ENCODE results near the gene CHAC1.

CHAC1 gene

GRCh38 chr15:40982855-40983254, 29.6 kb downstream of the CHAC1 start:
- H3K27me3 ChIP-seq (replicated peaks; ENCODE audit: control insufficient read depth, insufficient read depth, low read length): no peaks in the 10 kb centered on the region
- no peaks in the 10 kb centered on the region for H3K9me3 ChIP-seq (ENCODE audit: control insufficient read depth, low read length)
- DNase-seq (ENCODE audit: low read depth): peak; percentile 68
- H3K4me3 ChIP-seq (ENCODE audit: low read length): no peak overlapping the region
- H3K4me1 ChIP-seq (ENCODE audit: control insufficient read depth, insufficient read depth, low read length): peaks cover 16% of the 10 kb centered on the region
- peaks cover 97% of the 10 kb centered on the region for H3K36me3 ChIP-seq (ENCODE audit: control insufficient read depth, insufficient read depth, low read length, severe bottlenecking)
- H3K9ac ChIP-seq (ENCODE audit: low read length): no peak overlapping the region

- Histone ChIP-seq H3K9me3 (ENCODE audit: control insufficient read depth, low read length) (no peaks in the 10 kb centered on the region), H3K4me1 (ENCODE audit: control insufficient read depth, insufficient read depth, low read length) (peaks cover 16% of the 10 kb centered on the region), H3K4me3 (ENCODE audit: low read length) (no peak overlapping the region), H3K36me3 (ENCODE audit: control insufficient read depth, insufficient read depth, low read length, severe bottlenecking) (peaks cover 88% of the 10 kb centered on the region), H3K27me3 (replicated peaks; ENCODE audit: control insufficient read depth, insufficient read depth, low read length) (no peaks in the 10 kb centered on the region), H3K9ac (ENCODE audit: low read length) (no peak overlapping the region)
- DNase-seq (ENCODE audit: low read depth): no peak
These were observed 31.1 kb downstream of the CHAC1 start for GRCh38 chr15:40984406-40984805.

GRCh38 chr15:40984964-40985363, 31.7 kb downstream of the CHAC1 start:
- peak; percentile 75 for DNase-seq (ENCODE audit: low read depth)
- no peak overlapping the region for H3K4me3 ChIP-seq (ENCODE audit: low read length)
- no peak overlapping the region for H3K9ac ChIP-seq (ENCODE audit: low read length)

GRCh38 chr15:40985541-40986330, 32.5 kb downstream of the CHAC1 start:
- Histone ChIP-seq H3K4me1 (ENCODE audit: control insufficient read depth, insufficient read depth, low read length) (peaks cover 16% of the 10 kb centered on the region), H3K4me3 (ENCODE audit: low read length) (no peak overlapping the region), H3K9ac (ENCODE audit: low read length) (no peak overlapping the region), H3K36me3 (ENCODE audit: control insufficient read depth, insufficient read depth, low read length, severe bottlenecking) (peaks cover 86% of the 10 kb centered on the region), H3K9me3 (ENCODE audit: control insufficient read depth, low read length) (no peaks in the 10 kb centered on the region), H3K27me3 (replicated peaks; ENCODE audit: control insufficient read depth, insufficient read depth, low read length) (no peaks in the 10 kb centered on the region)
- DNase-seq (ENCODE audit: low read depth): peak; percentile 52

More at GRCh38 chr15:40984964-40985363, 31.7 kb downstream of the CHAC1 start:
- peaks cover 16% of the 10 kb centered on the region for H3K4me1 ChIP-seq (ENCODE audit: control insufficient read depth, insufficient read depth, low read length)
- H3K36me3 ChIP-seq (ENCODE audit: control insufficient read depth, insufficient read depth, low read length, severe bottlenecking): peaks cover 86% of the 10 kb centered on the region
- no peaks in the 10 kb centered on the region for H3K9me3 ChIP-seq (ENCODE audit: control insufficient read depth, low read length)
- no peaks in the 10 kb centered on the region for H3K27me3 ChIP-seq (replicated peaks; ENCODE audit: control insufficient read depth, insufficient read depth, low read length)

- H3K4me3 ChIP-seq (ENCODE audit: low read length): no peak overlapping the region
- H3K27me3 ChIP-seq (replicated peaks; ENCODE audit: control insufficient read depth, insufficient read depth, low read length): no peaks in the 10 kb centered on the region
- DNase-seq (ENCODE audit: low read depth): no peak
- peaks cover 83% of the 10 kb centered on the region for H3K36me3 ChIP-seq (ENCODE audit: control insufficient read depth, insufficient read depth, low read length, severe bottlenecking)
- H3K9ac ChIP-seq (ENCODE audit: low read length): no peak overlapping the region
- peaks cover 16% of the 10 kb centered on the region for H3K4me1 ChIP-seq (ENCODE audit: control insufficient read depth, insufficient read depth, low read length)
- H3K9me3 ChIP-seq (ENCODE audit: control insufficient read depth, low read length): no peaks in the 10 kb centered on the region
These were observed 33.5 kb downstream of the CHAC1 start for GRCh38 chr15:40986820-40987219.

- H3K9ac ChIP-seq (ENCODE audit: low read length): no peak overlapping the region
- no peaks in the 10 kb centered on the region for H3K9me3 ChIP-seq (ENCODE audit: control insufficient read depth, low read length)
- DNase-seq (ENCODE audit: low read depth): no peak
- H3K36me3 ChIP-seq (ENCODE audit: control insufficient read depth, insufficient read depth, low read length, severe bottlenecking): peaks cover 70% of the 10 kb centered on the region
- no peak overlapping the region for H3K4me3 ChIP-seq (ENCODE audit: low read length)
- H3K4me1 ChIP-seq (ENCODE audit: control insufficient read depth, insufficient read depth, low read length): peaks cover 24% of the 10 kb centered on the region
- no peaks in the 10 kb centered on the region for H3K27me3 ChIP-seq (replicated peaks; ENCODE audit: control insufficient read depth, insufficient read depth, low read length)
These were observed 34.9 kb downstream of the CHAC1 start for GRCh38 chr15:40988156-40988555.

GRCh38 chr15:40990080-40990479, 36.8 kb downstream of the CHAC1 start:
- Histone ChIP-seq H3K9me3 (ENCODE audit: control insufficient read depth, low read length) (no peaks in the 10 kb centered on the region), H3K4me1 (ENCODE audit: control insufficient read depth, insufficient read depth, low read length) (peaks cover 20% of the 10 kb centered on the region), H3K4me3 (ENCODE audit: low read length) (no peak overlapping the region), H3K27me3 (replicated peaks; ENCODE audit: control insufficient read depth, insufficient read depth, low read length) (no peaks in the 10 kb centered on the region), H3K9ac (ENCODE audit: low read length) (no peak overlapping the region), H3K36me3 (ENCODE audit: control insufficient read depth, insufficient read depth, low read length, severe bottlenecking) (peaks cover 62% of the 10 kb centered on the region)
- DNase-seq (ENCODE audit: low read depth): no peak

GRCh38 chr15:40990789-40991188, 37.5 kb downstream of the CHAC1 start:
- Histone ChIP-seq H3K9me3 (ENCODE audit: control insufficient read depth, low read length) (no peaks in the 10 kb centered on the region), H3K36me3 (ENCODE audit: control insufficient read depth, insufficient read depth, low read length, severe bottlenecking) (peaks cover 62% of the 10 kb centered on the region), H3K4me3 (ENCODE audit: low read length) (no peak overlapping the region), H3K4me1 (ENCODE audit: control insufficient read depth, insufficient read depth, low read length) (peaks cover 16% of the 10 kb centered on the region), H3K27me3 (replicated peaks; ENCODE audit: control insufficient read depth, insufficient read depth, low read length) (no peaks in the 10 kb centered on the region), H3K9ac (ENCODE audit: low read length) (no peak overlapping the region)
- no peak for DNase-seq (ENCODE audit: low read depth)

GRCh38 chr15:40991355-40991754, 38.1 kb downstream of the CHAC1 start:
- Histone ChIP-seq H3K36me3 (ENCODE audit: control insufficient read depth, insufficient read depth, low read length, severe bottlenecking) (peaks cover 65% of the 10 kb centered on the region), H3K9me3 (ENCODE audit: control insufficient read depth, low read length) (no peaks in the 10 kb centered on the region), H3K9ac (ENCODE audit: low read length) (no peak overlapping the region), H3K4me3 (ENCODE audit: low read length) (no peak overlapping the region), H3K4me1 (ENCODE audit: control insufficient read depth, insufficient read depth, low read length) (peaks cover 13% of the 10 kb centered on the region), H3K27me3 (replicated peaks; ENCODE audit: control insufficient read depth, insufficient read depth, low read length) (no peaks in the 10 kb centered on the region)
- no peak for DNase-seq (ENCODE audit: low read depth)

- peaks cover 65% of the 10 kb centered on the region for H3K36me3 ChIP-seq (ENCODE audit: control insufficient read depth, insufficient read depth, low read length, severe bottlenecking)
- H3K9me3 ChIP-seq (ENCODE audit: control insufficient read depth, low read length): no peaks in the 10 kb centered on the region
- H3K4me1 ChIP-seq (ENCODE audit: control insufficient read depth, insufficient read depth, low read length): peaks cover 13% of the 10 kb centered on the region
- no peaks in the 10 kb centered on the region for H3K27me3 ChIP-seq (replicated peaks; ENCODE audit: control insufficient read depth, insufficient read depth, low read length)
- DNase-seq (ENCODE audit: low read depth): peak; percentile 40
- H3K9ac ChIP-seq (ENCODE audit: low read length): no peak overlapping the region
- H3K4me3 ChIP-seq (ENCODE audit: low read length): no peak overlapping the region
These were observed 39.0 kb downstream of the CHAC1 start for GRCh38 chr15:40992241-40992741.

GRCh38 chr15:40992825-40993224, 39.6 kb downstream of the CHAC1 start:
- H3K4me3 ChIP-seq (ENCODE audit: low read length): no peak overlapping the region
- H3K9me3 ChIP-seq (ENCODE audit: control insufficient read depth, low read length): no peaks in the 10 kb centered on the region
- H3K36me3 ChIP-seq (ENCODE audit: control insufficient read depth, insufficient read depth, low read length, severe bottlenecking): peaks cover 64% of the 10 kb centered on the region
- H3K9ac ChIP-seq (ENCODE audit: low read length): peak overlapping the region; percentile 38
- DNase-seq (ENCODE audit: low read depth): no peak
- no peaks in the 10 kb centered on the region for H3K27me3 ChIP-seq (replicated peaks; ENCODE audit: control insufficient read depth, insufficient read depth, low read length)
- peaks cover 8% of the 10 kb centered on the region for H3K4me1 ChIP-seq (ENCODE audit: control insufficient read depth, insufficient read depth, low read length)
